ENCODE results near the gene GAB3. TPM values are rescaled to one million over a fixed set of nuclear protein-coding genes. Genes with fewer than 3 reads are reported as not detected.

GAB3 gene
- total RNA-seq, 1 experiment from 2014 or later: 0.72 TPM

- TF ChIP-seq AFF4 (CRISPR knock-in tag; IDR thresholded peaks at IDR 0.05; ENCODE audit: borderline replicate concordance): no peak
Measured at GRCh38 chrX:154793084-154793795, 42.4 kb upstream of the GAB3 start (continued).

- TF ChIP-seq ZSCAN18 (CRISPR knock-in tag; IDR thresholded peaks at IDR 0.05) (no peak), PREB (CRISPR knock-in tag; IDR thresholded peaks at IDR 0.05; ENCODE audit: borderline replicate concordance) (no peak), SMAD4 (CRISPR knock-in tag; IDR thresholded peaks at IDR 0.05) (no peak), ZBTB43 (CRISPR knock-in tag; IDR thresholded peaks at IDR 0.05) (no peak), USF1 (CRISPR knock-in tag; IDR thresholded peaks at IDR 0.05) (no peak), NR3C1 (CRISPR knock-in tag; conservative IDR thresholded peaks at IDR 0.05; ENCODE audit: low read depth) (no peak), NR1H2 (CRISPR knock-in tag; IDR thresholded peaks at IDR 0.05) (no peak), TEAD4 (CRISPR knock-in tag; IDR thresholded peaks at IDR 0.05) (no peak), OVOL2 (CRISPR knock-in tag; IDR thresholded peaks at IDR 0.05; ENCODE audit: borderline replicate concordance) (no peak), ZNF138 (CRISPR knock-in tag; conservative IDR thresholded peaks at IDR 0.05) (no peak), KAT7 (CRISPR knock-in tag; IDR thresholded peaks at IDR 0.05; ENCODE audit: borderline replicate concordance) (no peak), ATF2 (CRISPR knock-in tag; IDR thresholded peaks at IDR 0.05; ENCODE audit: borderline replicate concordance, low read depth) (no peak), E2F5 (CRISPR knock-in tag; IDR thresholded peaks at IDR 0.05) (no peak), USF2 (CRISPR knock-in tag; IDR thresholded peaks at IDR 0.05) (no peak), ZNF219 (CRISPR knock-in tag; IDR thresholded peaks at IDR 0.05; ENCODE audit: borderline replicate concordance) (no peak), ZNF416 (CRISPR knock-in tag; IDR thresholded peaks at IDR 0.05) (no peak), SOX15 (CRISPR knock-in tag; IDR thresholded peaks at IDR 0.05) (no peak), JAZF1 (CRISPR knock-in tag; IDR thresholded peaks at IDR 0.05) (no peak)
- no peak for DNase-seq (ENCODE audit: low spot score)
- Mint-ChIP-seq H3K9me3 (no peaks in the 10 kb centered on the region), H3K27ac (no peak overlapping the region), H3K4me3 (no peak overlapping the region), H3K4me1 (peaks cover 17% of the 10 kb centered on the region), H3K27me3 (ENCODE audit: low read depth) (no peaks in the 10 kb centered on the region; the same call in 1 of the 2 replicates), H3K36me3 (no peaks in the 10 kb centered on the region)
- CTCF ChIA-PET: no interaction called here
- POLR2A ChIA-PET: no interaction called here
- no peak for ATAC-seq
Measured at GRCh38 chrX:154791939-154792338, 41.1 kb upstream of the GAB3 start.

All from WTC11 (cell line).